IPS DF 4.7 (cell line): Measurements from ENCODE around the gene ARHGAP42.
"Not testable (repeated sequence)": the region's sequence is repeated elsewhere in the genome, so short reads cannot be mapped to it uniquely, and the experiment has no call there.

Experiments
- DNase-seq: peaks from one replicate; pipeline ENCODE4 v3.0.0-alpha.2; 2013; ENCODE audit warnings: low spot score; ENCODE audit errors: extremely low read depth

ARHGAP42 gene

DNA sequence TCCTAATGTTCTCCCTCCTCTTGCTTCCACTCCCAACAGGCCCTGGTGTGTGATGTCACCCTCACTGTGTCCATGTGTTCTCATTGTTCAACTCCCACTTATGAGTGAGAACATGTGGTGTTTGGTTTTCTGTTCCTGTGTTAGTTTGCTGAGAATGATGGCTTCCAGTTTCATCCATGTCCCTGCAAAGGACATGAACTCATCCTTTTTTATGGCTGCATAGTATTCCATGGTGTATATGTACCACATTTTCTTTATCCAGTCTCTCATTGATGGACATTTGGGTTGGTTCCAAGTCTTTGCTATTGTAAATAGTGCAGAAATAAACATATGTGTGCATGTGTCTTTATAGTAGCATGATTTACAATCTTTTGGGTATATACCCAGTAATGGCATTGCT lies 326.6 kb downstream of the ARHGAP42 start:
- DNase-seq, result not testable (repeated sequence)

DNA sequence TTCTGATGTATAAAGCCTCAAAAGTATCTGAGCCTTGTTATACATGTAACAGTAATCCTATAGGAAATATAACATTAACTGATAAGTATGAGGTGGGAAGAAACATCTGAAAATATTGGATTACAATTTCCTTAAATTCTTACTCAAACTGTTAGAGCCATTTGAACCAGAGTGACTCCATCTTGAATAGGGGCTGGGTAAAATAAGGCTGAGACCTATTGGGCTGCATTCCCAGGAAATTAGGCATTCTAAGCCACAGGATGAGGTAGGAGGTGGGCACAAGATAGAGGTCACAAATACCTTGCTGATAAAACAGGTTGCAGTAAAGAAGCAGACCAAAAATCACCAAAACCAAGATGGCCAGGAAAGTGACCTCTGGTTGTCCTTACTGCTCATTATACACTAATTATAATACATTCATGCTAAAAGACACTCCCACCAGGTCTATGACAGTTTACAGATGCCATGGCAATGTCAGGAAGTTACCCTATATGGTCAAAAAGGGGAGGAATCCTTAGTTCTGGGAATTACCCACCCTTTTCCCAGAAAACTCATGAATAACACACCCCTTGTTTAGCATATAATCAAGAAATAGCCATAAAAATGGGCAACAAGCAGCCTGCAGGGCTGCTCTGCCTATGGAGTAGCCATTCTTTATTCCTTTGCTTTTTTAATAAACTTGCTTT lies 327.7 kb downstream of the ARHGAP42 start:
- DNase-seq, result no peak

DNA sequence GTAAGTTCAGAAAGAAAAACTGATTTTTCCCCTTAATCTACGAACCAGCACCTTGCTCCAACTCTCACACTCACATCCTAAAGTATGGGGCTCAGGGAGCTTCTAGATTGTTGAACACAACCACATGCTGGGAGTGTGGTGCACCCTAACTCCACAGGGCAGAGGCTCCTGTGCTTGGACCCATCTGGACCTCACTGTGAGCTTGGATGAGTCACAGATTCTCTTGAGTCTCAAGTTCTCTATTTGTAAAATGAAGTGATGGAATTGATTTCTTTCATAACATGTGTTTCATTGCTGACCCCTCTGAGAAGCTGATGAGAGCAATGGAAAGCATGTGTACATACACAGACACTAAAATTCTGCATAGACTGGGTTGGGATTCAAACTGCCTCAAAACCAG lies 332.8 kb downstream of the ARHGAP42 start:
- DNase-seq, result no peak

DNA sequence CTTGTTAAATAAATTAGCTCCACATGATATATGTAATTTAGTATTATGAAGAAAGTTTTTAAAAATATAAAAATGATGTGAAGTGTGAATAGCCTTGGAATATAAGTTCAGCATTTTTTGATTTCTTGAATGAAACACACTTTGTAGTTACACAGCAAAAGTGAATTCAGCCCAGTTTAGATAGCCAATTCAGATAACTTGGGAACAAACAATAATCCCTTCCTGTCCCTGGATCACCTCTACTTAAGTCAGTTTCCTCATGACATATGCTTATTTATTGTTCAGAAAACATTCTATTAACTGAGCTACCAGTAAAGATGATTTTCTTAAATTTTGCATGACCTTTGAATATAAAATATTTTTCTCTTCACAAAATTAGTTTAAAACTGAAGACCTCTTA lies 335.2 kb downstream of the ARHGAP42 start:
- no peak for DNase-seq

DNA sequence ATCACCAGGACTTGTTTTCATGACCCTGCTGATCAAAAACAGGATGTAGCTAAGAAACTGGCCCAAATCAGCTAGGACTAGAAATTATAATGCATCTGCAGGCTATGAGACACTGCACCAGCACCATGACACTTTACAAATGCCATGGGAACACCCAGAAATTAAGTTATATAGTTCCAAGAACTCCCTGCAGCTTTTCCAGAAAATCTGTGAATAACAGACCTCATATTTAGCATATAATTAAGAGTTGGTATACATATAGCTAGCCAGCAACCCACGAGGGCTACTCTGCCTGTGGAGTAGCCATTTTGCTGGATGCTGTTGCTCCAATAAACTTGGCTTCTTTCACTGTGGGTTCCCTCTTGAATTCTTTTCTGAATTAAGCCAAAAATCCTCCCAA lies 341.6 kb downstream of the ARHGAP42 start:
- DNase-seq, result no peak

DNA sequence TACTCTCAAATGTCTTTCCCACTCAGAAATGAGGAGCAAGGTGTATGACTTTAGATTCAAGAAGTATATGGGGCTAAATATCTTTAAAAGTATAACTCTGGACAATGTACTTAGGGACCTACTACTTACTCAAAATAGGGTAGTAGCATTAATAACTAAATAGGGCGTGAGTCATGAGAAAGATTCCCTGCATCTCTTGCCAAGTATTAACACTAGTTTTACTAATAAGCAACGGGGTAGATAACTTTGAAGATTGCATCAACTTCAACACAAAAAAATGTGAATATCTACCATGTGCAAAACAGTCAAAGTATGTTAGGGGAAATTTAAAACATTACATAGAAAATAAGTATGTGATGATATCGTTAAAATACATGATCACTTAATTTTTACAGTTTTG lies 342.9 kb downstream of the ARHGAP42 start:
- no peak for DNase-seq

DNA sequence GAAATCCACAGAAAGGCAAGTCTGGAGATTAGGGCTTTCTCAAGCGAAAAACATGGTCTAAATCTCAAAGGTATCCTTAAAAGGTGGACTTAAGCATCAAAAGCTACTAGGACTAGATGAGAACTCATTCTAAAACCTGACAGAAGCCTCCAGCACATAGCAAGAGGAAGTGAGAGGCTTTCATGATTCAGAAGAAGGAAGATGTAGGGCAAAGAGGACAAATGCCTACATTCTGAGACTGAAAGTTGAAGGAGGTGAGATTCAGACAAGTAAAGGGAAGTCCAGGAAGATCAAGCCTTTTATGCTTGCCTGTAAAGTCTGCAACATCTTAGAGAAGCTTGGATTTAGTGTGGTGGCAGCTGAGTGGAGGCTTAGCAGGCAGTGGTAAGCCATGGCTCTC lies 343.6 kb downstream of the ARHGAP42 start:
- DNase-seq, result no peak

DNA sequence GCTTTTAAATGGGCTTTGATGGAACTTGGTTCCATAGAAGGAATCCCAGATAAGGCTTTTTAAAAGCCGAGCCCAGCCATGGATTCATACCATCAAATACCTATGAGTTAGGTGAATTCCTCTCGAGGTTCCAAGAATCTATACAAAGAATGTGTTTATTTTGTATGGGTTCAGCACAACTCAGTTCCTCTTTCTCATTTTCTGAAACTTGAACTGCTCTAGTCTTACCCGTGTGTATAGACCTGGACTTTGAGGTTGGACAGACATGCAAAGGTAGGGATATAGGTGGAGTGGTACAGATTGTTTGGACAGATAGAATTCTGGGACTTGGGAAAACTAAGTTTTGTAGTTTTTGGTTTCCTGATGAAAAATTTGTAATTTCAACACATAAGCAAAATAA lies 344.6 kb downstream of the ARHGAP42 start:
- no peak for DNase-seq

DNA sequence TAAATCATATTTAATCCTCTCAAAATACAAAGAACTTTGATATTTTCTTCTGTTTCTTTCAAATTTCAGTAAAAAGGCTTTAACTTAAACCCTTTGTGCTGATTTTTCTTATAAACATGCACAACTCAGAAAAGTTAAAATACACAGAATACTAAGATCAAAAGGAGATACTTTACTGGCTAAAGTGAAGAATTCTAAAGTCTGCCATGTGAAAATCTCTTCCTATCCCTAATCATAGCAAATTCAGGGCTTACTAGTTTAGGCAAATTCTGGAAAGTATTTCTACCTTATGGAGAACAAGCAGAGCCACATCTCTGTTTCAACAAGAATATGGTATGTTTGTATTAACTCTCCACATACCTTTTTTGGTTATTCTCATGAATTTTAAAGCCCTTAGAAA lies 345.9 kb downstream of the ARHGAP42 start:
- DNase-seq, result no peak

DNA sequence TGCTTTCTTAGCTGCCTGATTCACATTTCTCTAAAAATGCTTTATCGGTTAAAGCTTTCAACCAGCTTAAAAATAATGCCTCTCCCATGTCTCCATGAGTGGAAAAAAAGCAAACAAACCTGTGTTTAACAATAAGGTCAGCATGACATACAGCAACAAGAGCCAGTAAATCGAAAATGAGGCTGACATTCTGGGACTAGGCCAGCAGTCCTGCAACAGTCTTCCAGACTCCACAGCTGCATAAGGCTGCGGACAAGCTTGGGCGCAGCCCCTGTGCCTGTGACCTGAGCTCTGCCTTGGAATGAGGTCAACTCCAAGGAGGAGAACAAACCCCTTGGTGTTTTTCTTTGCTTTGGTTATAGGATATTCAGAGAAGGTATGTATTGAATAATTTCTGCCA lies 347.0 kb downstream of the ARHGAP42 start:
- DNase-seq, result no peak

DNA sequence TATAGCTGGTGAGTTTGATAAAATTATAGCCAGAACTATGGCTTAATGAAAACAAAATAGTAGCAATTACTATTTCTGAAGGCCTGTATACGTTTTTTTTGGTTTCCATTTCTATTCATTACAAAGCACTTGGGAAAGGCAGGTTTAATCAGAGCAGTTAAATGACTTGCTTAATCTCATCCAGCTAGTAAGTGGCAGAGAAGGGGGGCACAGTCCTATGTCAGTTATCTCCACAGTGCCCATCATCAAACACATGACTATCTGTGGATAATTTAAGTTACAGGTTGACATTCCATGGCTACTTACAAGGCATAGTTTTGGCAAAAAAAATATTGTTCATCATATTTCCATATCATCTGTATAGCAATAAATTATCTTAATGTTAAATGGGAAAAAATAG lies 348.8 kb downstream of the ARHGAP42 start:
- DNase-seq, result no peak
